ENCODE measurements around the gene NSL1. TPM values are rescaled to one million over a fixed set of nuclear protein-coding genes. Genes with fewer than 3 reads are reported as not detected.

NSL1 gene
- total RNA-seq, 1 donor from 2014 or later, result 77.6 TPM

GRCh38 chr1:212743901-212744475, 47.6 kb downstream of the NSL1 start:
- H3K36me3 ChIP-seq, result no peaks in the 10 kb centered on the region
- no peaks in the 10 kb centered on the region for H3K27me3 Mint-ChIP-seq (ENCODE audit: insufficient read depth, low read depth)
- H3K4me3 ChIP-seq, result no peak overlapping the region
- peaks cover 62% of the 10 kb centered on the region for H3K79me2 ChIP-seq (ENCODE audit: low read depth)
- no peak overlapping the region for H3K4me3 Mint-ChIP-seq
- no peaks in the 10 kb centered on the region for H3K9me3 ChIP-seq (ENCODE audit: low read depth)
- H3K36me3 Mint-ChIP-seq, result peaks cover 31% of the 10 kb centered on the region
- H3K4me1 ChIP-seq, result peaks cover 6% of the 10 kb centered on the region
- H3K27ac Mint-ChIP-seq, result no peak overlapping the region
- TF ChIP-seq CTCF (IDR thresholded peaks at IDR 0.05), result no peak
- TF ChIP-seq EZH2 (IDR thresholded peaks at IDR 0.05), result no peak
- no peak for TF ChIP-seq EZH2phosphoT487 (IDR thresholded peaks at IDR 0.05)
- H3K9ac ChIP-seq, result no peak overlapping the region
- no peaks in the 10 kb centered on the region for H4K20me1 ChIP-seq (ENCODE audit: low read depth)
- H3K4me1 Mint-ChIP-seq, result no peaks in the 10 kb centered on the region
- peaks cover 12% of the 10 kb centered on the region for H3K9me3 Mint-ChIP-seq
- peak overlapping the region; percentile 40 for H3K4me2 ChIP-seq
- DNase-seq (ENCODE audit: low spot score), result no peak
- H3K27me3 ChIP-seq, result no peaks in the 10 kb centered on the region
- no peak overlapping the region for H2AFZ ChIP-seq (replicated peaks)
- H3K27ac ChIP-seq, result peak overlapping the region; percentile 48
- no peaks in the 10 kb centered on the region for H3F3A ChIP-seq (ENCODE audit: low read depth)

- TF ChIP-seq EZH2phosphoT487 (IDR thresholded peaks at IDR 0.05) (no peak), EZH2 (IDR thresholded peaks at IDR 0.05) (no peak), CTCF (IDR thresholded peaks at IDR 0.05) (no peak)
- H3K79me2 ChIP-seq (ENCODE audit: low read depth), result peaks cover 11% of the 10 kb centered on the region
- H3K27me3 ChIP-seq, result no peaks in the 10 kb centered on the region
- Mint-ChIP-seq H3K9me3 (peaks cover 3% of the 10 kb centered on the region), H3K4me1 (no peaks in the 10 kb centered on the region), H3K4me3 (no peak overlapping the region), H3K27me3 (ENCODE audit: insufficient read depth, low read depth) (peaks cover 4% of the 10 kb centered on the region), H3K27ac (no peak overlapping the region), H3K36me3 (peaks cover 14% of the 10 kb centered on the region)
- H3F3A ChIP-seq (ENCODE audit: low read depth), result no peaks in the 10 kb centered on the region
- no peak overlapping the region for H3K27ac ChIP-seq
- no peaks in the 10 kb centered on the region for H3K9me3 ChIP-seq (ENCODE audit: low read depth)
- H3K4me3 ChIP-seq, result no peak overlapping the region
- H3K36me3 ChIP-seq, result no peaks in the 10 kb centered on the region
- H3K4me2 ChIP-seq, result no peak overlapping the region
- H3K9ac ChIP-seq, result no peak overlapping the region
- no peak overlapping the region for H2AFZ ChIP-seq (replicated peaks)
- no peak for DNase-seq (ENCODE audit: low spot score)
- H3K4me1 ChIP-seq, result no peaks in the 10 kb centered on the region
- no peaks in the 10 kb centered on the region for H4K20me1 ChIP-seq (ENCODE audit: low read depth)
Measured at GRCh38 chr1:212738330-212738729, 53.2 kb downstream of the NSL1 start.

- peaks cover 4% of the 10 kb centered on the region for H3K27me3 Mint-ChIP-seq (ENCODE audit: insufficient read depth, low read depth)
- no peak overlapping the region for H3K27ac ChIP-seq
Measured at GRCh38 chr1:212737559-212737958, 54.0 kb downstream of the NSL1 start.

More at GRCh38 chr1:212737559-212737958, 54.0 kb downstream of the NSL1 start:
- peaks cover 8% of the 10 kb centered on the region for H3K79me2 ChIP-seq (ENCODE audit: low read depth)
- no peak overlapping the region for H3K4me2 ChIP-seq
- Mint-ChIP-seq H3K36me3 (peaks cover 14% of the 10 kb centered on the region), H3K9me3 (peaks cover 3% of the 10 kb centered on the region), H3K4me1 (no peaks in the 10 kb centered on the region), H3K4me3 (no peak overlapping the region), H3K27ac (no peak overlapping the region)
- H4K20me1 ChIP-seq (ENCODE audit: low read depth), result no peaks in the 10 kb centered on the region
- H3K36me3 ChIP-seq, result no peaks in the 10 kb centered on the region
- H3K9me3 ChIP-seq (ENCODE audit: low read depth), result no peaks in the 10 kb centered on the region
- no peaks in the 10 kb centered on the region for H3K4me1 ChIP-seq
- TF ChIP-seq EZH2 (IDR thresholded peaks at IDR 0.05) (no peak), EZH2phosphoT487 (IDR thresholded peaks at IDR 0.05) (no peak), CTCF (IDR thresholded peaks at IDR 0.05) (no peak)
- no peaks in the 10 kb centered on the region for H3F3A ChIP-seq (ENCODE audit: low read depth)
- H3K27me3 ChIP-seq, result no peaks in the 10 kb centered on the region
- DNase-seq (ENCODE audit: low spot score), result no peak
- H3K9ac ChIP-seq, result no peak overlapping the region
- no peak overlapping the region for H3K4me3 ChIP-seq
- H2AFZ ChIP-seq (replicated peaks), result no peak overlapping the region
